ENCODE results near the gene MED13L. TPM values are rescaled to one million over a fixed set of nuclear protein-coding genes. Genes with fewer than 3 reads are reported as not detected.

The MED13L gene
- polyA plus RNA-seq, 1 of the 3 experiments (the other 2 are of a cell fraction) = 17.1 TPM

DNA sequence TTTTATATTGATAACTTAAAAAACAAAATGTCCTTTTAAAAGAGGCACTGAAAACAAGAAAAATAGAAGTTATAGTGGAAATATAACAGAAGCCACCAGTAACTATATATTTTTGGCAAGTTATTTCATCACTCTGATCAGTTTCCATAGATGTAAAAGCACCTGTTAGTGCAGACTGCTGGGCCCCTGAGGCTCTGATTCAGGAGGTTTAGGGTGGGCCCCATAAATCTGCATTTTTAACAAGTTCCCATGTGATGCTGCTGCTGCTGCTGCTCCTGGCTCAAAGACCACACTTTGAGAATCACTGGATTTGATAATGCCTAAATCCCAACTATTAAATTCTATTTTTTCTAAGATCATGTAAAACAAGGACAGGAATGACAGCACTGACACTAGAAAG, 251.1 kb downstream of the MED13L start:
- no peak for TF ChIP-seq CHD2 (IDR thresholded peaks at IDR 0.05; ENCODE audit: low read length, partially characterized antibody)
- TF ChIP-seq TCF12 (IDR thresholded peaks at IDR 0.05) = no peak
- TF ChIP-seq RCOR1 (IDR thresholded peaks at IDR 0.05; ENCODE audit: low read length) = no peak
- Histone ChIP-seq H3K4me2 (no peak overlapping the region), H3K9ac (no peak overlapping the region), H3K36me3 (replicated peaks in 1 of 2; ENCODE audit: control insufficient read depth in 1 of 2, insufficient read depth in 2 of 2, low read length in 1 of 2) (peaks cover 2 to 23% of the 10 kb centered on the region in 2 experiments), H3K27ac (ENCODE audit: low read depth in 2 of 2, low read length in 1 of 2) (no peak overlapping the region), H3K4me3 (ENCODE audit: low read depth in 2 of 2, low read length in 1 of 2) (no peak overlapping the region), H3K9me2 (no peaks in the 10 kb centered on the region; the same call in 1 of the 2 replicates), H3K4me1 (ENCODE audit: control insufficient read depth in 1 of 2, insufficient read depth in 2 of 2, low read depth in 1 of 2, low read length in 1 of 2) (peaks cover 0 to 4% of the 10 kb centered on the region in 2 experiments; a peak in 2 of 4 replicates), H4K20me1 (ENCODE audit: insufficient read depth) (peaks cover 75% of the 10 kb centered on the region), H3K27me3 (ENCODE audit: insufficient read depth) (no peaks in the 10 kb centered on the region), H2AFZ (ENCODE audit: low read depth) (no peak overlapping the region), H3F3A (replicated peaks; ENCODE audit: insufficient read depth) (no peaks in the 10 kb centered on the region), H3K79me2 (ENCODE audit: insufficient read depth) (peaks cover 100% of the 10 kb centered on the region), H3K9me3 (no peaks in the 10 kb centered on the region)
- POLR2A ChIA-PET = no interaction called here
- no peak for DNase-seq
- CTCF ChIA-PET = no interaction called here

GRCh38 chr12:116024769-116025168, 252.7 kb downstream of the MED13L start:
- no peak for TF ChIP-seq MXI1 (IDR thresholded peaks at IDR 0.05; ENCODE audit: low read depth, low read length)
- TF ChIP-seq RXRA (IDR thresholded peaks at IDR 0.05; ENCODE audit: borderline replicate concordance, low read depth) = no peak
- TF ChIP-seq IRF3 (IDR thresholded peaks at IDR 0.05; ENCODE audit: low read depth, low read length) = no peak
- TF ChIP-seq SMC3 (IDR thresholded peaks at IDR 0.05; ENCODE audit: low read depth, low read length) = no peak
- no peak for TF ChIP-seq MAX (IDR thresholded peaks at IDR 0.05; ENCODE audit: low read depth)
- no peak for TF ChIP-seq TEAD4 (IDR thresholded peaks at IDR 0.05; ENCODE audit: borderline replicate concordance, insufficient read depth)
- TF ChIP-seq NFIC (IDR thresholded peaks at IDR 0.05; ENCODE audit: borderline replicate concordance) = no peak
- TF ChIP-seq POLR2AphosphoS5 (IDR thresholded peaks at IDR 0.05; ENCODE audit: low read depth, low read length) = no peak
- TF ChIP-seq USF2 (IDR thresholded peaks at IDR 0.05; ENCODE audit: borderline replicate concordance, low read depth, low read length) = no peak
- TF ChIP-seq GATA2 (CRISPR knock-in tag; IDR thresholded peaks at IDR 0.05) = no peak
- Histone ChIP-seq H3K4me3 (ENCODE audit: low read depth in 2 of 2, low read length in 1 of 2) (no peak overlapping the region), H3K27me3 (ENCODE audit: insufficient read depth) (no peaks in the 10 kb centered on the region), H3K27ac (ENCODE audit: low read depth in 2 of 2, low read length in 1 of 2) (no peak overlapping the region), H3F3A (replicated peaks; ENCODE audit: insufficient read depth) (no peaks in the 10 kb centered on the region), H3K9me3 (no peaks in the 10 kb centered on the region), H3K4me1 (ENCODE audit: control insufficient read depth in 1 of 2, insufficient read depth in 2 of 2, low read depth in 1 of 2, low read length in 1 of 2) (peaks cover 0 to 4% of the 10 kb centered on the region in 2 experiments; a peak in 2 of 4 replicates), H3K9me2 (no peaks in the 10 kb centered on the region), H4K20me1 (ENCODE audit: insufficient read depth) (peaks cover 72% of the 10 kb centered on the region), H3K4me2 (no peak overlapping the region), H3K9ac (no peak overlapping the region), H3K79me2 (ENCODE audit: insufficient read depth) (peaks cover 97% of the 10 kb centered on the region), H2AFZ (ENCODE audit: low read depth) (no peak overlapping the region), H3K36me3 (replicated peaks in 1 of 2; ENCODE audit: control insufficient read depth in 1 of 2, insufficient read depth in 2 of 2, low read length in 1 of 2) (peaks cover 8 to 28% of the 10 kb centered on the region in 2 experiments)
- CTCF ChIA-PET = no interaction called here
- no peak for DNase-seq
- POLR2A ChIA-PET = no interaction called here
- WGBS (ENCODE audit: low lambda C conversion rate) = 67% methylated on average over 2 of the region's 2 CpGs

All from SK-N-SH (cell line).